CD4-positive, alpha-beta T cell treated with Interleukin-4 for 4 hours (primary cell): ENCODE results near the gene KLHDC1.
A peak's percentile ranks its signal among the peaks of the same experiment; 100 is the strongest.
"Not testable (repeated sequence)": the region's sequence is repeated elsewhere in the genome, so short reads cannot be mapped to it uniquely, and the experiment has no call there.

Source experiments
- DNase-seq: peaks from one replicate; pipeline ENCODE4 v3.0.0-alpha.2; 2020

Gene KLHDC1

DNA sequence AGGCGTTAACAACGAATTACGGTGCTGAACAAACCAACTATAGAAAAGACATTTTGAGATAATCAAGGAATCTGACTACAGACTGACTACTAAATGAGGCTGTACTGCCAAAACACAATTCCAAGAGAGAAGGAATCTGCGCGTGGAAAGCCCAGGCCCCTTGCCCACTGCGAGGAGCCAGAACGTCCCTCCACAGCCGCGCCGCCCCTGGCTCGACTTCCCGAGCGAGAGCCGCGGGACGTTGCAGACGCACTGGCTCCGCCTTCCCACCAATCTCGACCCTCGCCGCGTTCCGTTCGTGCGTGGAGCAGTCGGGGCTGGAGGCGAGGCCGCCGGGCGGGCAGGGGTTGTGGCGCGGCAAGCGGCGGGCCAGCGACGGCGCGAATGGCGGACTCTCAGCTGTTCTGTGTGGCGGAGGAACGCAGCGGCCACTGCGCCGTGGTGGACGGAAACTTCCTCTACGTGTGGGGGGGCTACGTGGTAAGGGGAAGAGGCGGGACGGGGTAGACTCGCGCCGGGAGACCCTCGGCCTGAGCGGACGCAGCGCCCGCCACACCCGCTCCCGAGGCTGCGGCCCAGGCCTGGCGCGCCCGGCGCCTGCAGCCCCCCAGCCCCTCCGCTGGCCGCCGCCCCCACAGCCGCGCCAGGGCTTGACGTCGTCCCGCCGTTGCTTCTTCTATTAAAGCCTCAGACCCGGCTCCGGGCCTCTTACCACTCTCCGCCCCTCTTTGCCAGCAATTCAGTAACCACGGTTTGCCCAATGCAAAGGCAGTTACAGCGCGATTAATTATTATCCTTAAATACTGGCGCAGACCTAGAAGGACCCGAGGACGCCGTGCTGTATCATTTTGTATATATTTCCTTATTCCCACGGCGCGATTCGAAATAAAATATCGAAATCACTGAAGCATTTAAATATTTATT lies at the start of gene KLHDC1:
TSS of gene KLHDC1 (plus strand) at position 310 of the 924 bp plus-strand sequence. CDS start at position 385, 75 bp downstream.
- DNase-seq: peak; percentile 79

DNA sequence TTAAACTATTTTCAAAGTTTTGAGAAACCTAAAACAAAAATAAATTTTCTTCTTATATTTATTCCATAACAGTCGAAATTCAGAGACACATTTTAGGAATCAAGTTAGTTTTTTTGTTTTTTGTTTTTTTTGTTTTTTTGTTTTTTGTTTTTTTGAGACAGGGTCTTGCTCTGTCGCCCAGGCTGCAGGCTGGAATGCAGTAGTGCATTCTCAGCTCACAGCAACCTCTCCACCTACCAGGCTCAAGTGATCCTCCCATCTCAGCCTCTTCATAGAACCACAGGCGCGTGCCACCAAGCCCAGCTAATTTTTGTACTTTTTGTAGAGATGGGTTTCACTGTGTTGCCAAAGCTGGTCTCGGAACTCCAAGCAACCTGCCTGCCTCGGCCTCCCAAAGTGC lies 39.4 kb upstream of the KLHDC1 start:
- no peak for DNase-seq

DNA sequence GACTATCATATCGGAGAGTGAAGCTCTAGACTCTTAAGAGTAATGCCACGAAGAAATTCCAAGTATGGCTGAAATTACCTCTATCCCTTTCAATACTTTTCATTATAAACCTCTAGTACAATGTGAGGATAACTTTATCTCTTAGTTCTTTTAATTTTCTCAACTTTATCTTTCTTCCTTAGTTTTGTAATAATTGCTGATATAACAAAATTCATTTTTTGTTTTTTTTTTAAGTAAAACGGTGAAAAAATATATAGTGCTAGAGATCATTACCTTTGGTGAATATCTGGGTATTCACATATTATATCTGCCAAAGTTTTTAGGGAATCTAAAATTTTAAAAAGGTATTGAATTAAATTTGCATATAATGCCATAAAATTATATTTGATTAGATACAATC lies 38.4 kb upstream of the KLHDC1 start:
- no peak for DNase-seq

- not testable (repeated sequence) for DNase-seq
These were observed 35.4 kb upstream of the KLHDC1 start for GRCh38 chr14:49657500-49657899.

GRCh38 chr14:49659526-49660455 lies 33.1 kb upstream of the KLHDC1 start:
- no peak for DNase-seq

- no peak for DNase-seq
These were observed 22.4 kb upstream of the KLHDC1 start for GRCh38 chr14:49670475-49670874.

DNA sequence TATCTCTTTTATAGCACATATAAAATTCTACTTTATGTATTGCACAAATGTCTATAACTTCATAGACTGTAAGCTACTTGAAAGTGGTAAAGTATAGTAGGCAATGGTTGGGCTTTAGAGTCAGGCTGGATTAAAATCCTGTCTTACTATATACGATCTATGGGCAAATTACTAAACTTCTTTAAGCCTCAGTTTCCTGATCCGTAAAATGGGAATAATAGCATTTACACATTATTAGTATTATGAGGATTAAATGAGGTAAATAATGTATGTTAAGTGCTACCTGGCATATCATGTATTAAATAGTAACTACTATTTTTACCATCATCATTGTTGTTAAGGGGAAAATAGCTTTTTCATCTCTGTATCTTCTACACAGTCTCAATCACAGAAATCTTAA lies 19.3 kb upstream of the KLHDC1 start:
- DNase-seq: no peak

- DNase-seq: no peak
These were observed 15.3 kb upstream of the KLHDC1 start for GRCh38 chr14:49677643-49678042.

- DNase-seq: no peak
These were observed 13.6 kb upstream of the KLHDC1 start for GRCh38 chr14:49679271-49679670.

DNA sequence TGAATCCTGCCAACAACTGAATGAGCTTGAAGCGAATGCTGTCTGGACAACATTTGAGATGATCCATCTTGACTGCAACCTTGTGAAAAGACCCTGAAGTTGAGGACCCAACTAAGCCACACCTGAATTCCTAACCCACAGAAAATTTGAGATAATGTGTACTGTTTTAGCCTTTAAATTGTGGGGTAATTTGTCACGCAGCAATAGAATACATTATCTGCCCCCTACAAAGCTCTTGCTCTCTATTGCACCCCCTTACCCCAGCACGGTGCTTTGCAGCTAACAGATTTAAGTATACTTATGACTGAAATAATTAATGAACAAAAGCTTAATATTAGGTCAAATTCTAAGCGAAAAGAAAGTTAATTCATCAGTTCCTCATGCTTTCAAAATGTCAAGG lies 6.5 kb upstream of the KLHDC1 start:
- no peak for DNase-seq

GRCh38 chr14:49687942-49688700 lies 4.8 kb upstream of the KLHDC1 start, which contains the start of gene POLE2:
Gene POLE2 (minus strand): TSS chr14:49688214. CDS start chr14:49688203, 11 bp downstream.
- DNase-seq: peak; percentile 62

DNA sequence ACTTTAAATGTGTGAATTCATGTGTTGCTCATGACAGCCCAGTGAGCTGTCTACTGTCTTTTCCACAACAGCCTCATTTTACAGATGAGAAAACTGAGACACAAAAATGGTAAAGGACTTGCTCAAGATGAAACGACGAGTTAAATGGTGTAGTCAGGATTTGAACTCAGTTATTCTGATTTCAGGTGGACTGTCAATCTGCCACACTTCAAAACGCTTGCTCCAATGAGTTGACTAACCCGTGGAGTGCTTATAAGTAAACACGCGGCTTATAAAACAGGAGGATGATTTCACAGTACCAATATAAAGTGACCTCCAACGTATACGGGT lies 4.3 kb upstream of the KLHDC1 start:
- DNase-seq: no peak

DNA sequence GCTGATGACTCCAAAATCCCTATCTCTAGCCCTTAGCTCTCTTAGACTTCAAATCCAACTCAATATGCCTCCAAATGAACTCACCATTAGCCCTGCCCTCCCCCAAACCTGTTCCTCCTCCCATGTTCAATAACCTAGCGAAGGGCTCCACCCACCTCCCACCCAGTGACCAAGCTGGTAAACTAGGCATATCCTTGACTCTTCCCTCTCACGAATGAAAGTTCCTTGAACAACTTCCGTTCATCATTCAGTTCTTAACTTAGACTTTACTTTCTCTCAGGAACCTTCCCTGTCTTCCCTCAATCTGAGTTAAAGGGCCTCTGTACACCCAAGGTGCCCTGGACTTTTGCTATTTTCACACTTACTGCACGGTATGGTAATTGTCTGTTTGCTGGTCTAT lies 1.9 kb upstream of the KLHDC1 start:
- no peak for DNase-seq

GRCh38 chr14:49692193-49692757 lies 645 bp upstream of the KLHDC1 start:
- DNase-seq: no peak

GRCh38 chr14:49693735-49694124 lies 810 bp downstream of the KLHDC1 start:
- not testable (repeated sequence) for DNase-seq

DNA sequence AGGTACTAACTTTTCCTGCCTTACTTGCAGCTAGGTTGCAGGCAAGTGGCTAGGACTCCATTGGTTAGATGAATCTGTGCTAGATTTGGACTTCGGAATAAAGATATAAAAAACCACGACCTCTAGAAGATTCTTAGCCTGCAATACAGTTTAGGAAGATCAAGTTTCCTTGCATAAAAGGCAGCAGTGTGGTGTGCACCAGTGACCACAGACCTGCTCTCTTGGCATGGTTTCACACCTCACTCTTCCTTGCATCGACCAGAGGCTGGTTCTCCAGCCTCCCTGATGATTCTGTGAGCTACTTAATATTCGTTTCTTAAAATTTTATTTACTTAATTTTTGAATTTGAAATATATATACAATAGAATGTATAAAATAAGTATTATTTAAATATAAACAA lies 9.8 kb downstream of the KLHDC1 start:
- DNase-seq: no peak

GRCh38 chr14:49703965-49704364 lies 11.0 kb downstream of the KLHDC1 start:
- DNase-seq: no peak

DNA sequence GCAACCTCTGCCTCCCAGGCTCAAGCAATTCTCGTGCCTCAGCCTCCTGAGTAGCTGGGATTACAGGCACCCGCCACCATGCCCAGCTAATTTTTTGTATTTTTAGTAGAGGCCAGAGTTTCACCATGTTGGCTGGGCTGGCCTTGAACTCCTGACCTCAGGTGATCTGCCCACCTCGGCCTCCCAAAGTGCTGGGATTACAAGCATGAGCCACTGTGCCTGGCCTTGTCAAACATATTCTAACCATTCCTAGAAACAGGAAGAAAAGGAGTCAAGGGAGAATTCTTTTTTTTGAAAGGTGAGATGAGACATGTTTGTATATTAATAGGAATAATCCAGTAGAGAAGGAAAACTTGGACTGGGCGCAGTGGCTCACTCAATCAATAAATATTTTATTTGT lies 11.6 kb downstream of the KLHDC1 start:
- DNase-seq: not testable (repeated sequence)

DNA sequence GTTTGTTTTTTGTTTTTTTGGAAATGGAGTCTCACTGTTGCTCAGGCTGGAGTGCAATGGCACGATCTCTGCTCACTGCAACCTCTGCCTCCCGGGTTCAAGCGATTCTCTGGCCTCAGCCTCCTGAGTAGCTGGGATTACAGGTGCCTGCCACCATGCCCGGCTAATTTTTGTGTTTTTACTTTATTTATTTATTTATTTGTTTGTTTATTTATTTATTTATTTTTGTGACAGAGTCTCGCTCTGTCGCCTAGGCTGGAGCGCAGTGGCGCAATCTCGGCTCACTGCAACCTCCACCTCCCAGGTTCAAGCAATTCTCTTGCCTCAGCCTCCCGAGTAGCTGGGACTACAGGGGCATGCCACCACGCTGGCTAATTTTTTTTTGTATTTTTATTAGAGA lies 18.1 kb downstream of the KLHDC1 start:
- not testable (repeated sequence) for DNase-seq

GRCh38 chr14:49720744-49721143 lies 27.8 kb downstream of the KLHDC1 start:
- DNase-seq: no peak

DNA sequence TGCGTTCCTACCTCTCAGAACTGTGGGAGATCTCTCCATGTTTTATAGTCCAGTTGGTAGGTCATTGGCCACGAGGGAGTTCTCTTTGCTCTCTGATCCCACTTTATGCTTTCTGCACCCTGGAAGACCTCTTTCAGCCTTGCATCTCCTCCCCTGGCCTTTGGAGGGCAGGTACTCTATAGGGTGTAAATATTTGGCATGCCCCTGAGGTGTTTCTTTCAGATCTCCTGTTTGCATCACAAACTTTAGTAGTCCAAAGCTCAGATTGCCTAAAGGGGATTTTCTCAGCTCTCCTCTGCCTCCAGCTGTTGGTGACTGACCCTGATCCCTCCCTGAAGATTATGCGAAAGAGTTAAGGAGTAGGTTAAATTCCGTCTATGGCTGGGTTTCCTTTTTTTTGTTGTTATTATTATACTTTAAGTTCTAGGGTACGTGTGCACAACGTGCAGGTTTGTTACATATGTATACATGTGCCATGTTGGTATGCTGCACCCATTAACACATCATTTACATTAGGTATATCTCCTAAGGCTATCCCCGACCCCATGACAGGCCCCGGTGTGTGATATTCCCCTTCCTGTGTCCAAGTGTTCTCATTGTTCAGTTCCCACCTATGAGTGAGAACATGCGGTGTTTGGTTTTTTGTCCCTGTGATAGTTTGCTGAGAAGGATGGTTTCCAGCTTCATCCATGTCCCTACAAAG lies 29.0 kb downstream of the KLHDC1 start:
- DNase-seq: not testable (repeated sequence)

GRCh38 chr14:49727171-49727570 lies 34.3 kb downstream of the KLHDC1 start:
- no peak for DNase-seq
